T-helper 17 cell (primary cell): ENCODE results near the gene COL26A1. TPM values are rescaled to one million over a fixed set of nuclear protein-coding genes. Genes with fewer than 3 reads are reported as not detected.
"Not testable (repeated sequence)": the region's sequence is repeated elsewhere in the genome, so short reads cannot be mapped to it uniquely, and the experiment has no call there.

Source experiments
- ATAC-seq: fragments of 150-1000 bp; cut with Tn5 transposase; 2 replicates; pipeline ENCODE4 v1.10.0; 2021; ENCODE audit warnings: mild to moderate bottlenecking, moderate library complexity
- DNase-seq, 3 donors: peaks; one replicate each; pipeline versions ENCODE4 v3.0.0 to v3.0.0-alpha.2; 2020 to 2021
- H3K9me3 ChIP-seq: one replicate; pipeline ENCODE4 v1.7.0; 2013; ENCODE audit warnings: low read length, mild to moderate bottlenecking; ENCODE audit not compliant: control insufficient read depth, poor library complexity, severe bottlenecking
- H3K27ac Mint-ChIP-seq: one replicate; pipeline ENCODE4 v1.8.0; 2022; ENCODE audit warnings: mild to moderate bottlenecking, moderate library complexity, mixed read lengths
- H3K27me3 Mint-ChIP-seq: one replicate; pipeline ENCODE4 v1.8.0; 2022; ENCODE audit warnings: mixed read lengths
- H3K36me3 Mint-ChIP-seq: one replicate; pipeline ENCODE4 v1.8.0; 2022; ENCODE audit warnings: low read depth, mixed read lengths
- H3K4me1 Mint-ChIP-seq: one replicate; pipeline ENCODE4 v1.8.0; 2022; ENCODE audit warnings: mild to moderate bottlenecking, mixed read lengths
- H3K4me3 Mint-ChIP-seq: one replicate; pipeline ENCODE4 v1.8.0; 2022; ENCODE audit warnings: mild to moderate bottlenecking, moderate library complexity, mixed read lengths
- total RNA-seq, 4 donors: library from RNA in 2 of 4; stranded (reverse) in 2 of 4; gene quantifications; one replicate each; pipeline ENCODE4 v1.2.3 and lab custom pipeline; 2022 to 2026

COL26A1 gene
- total RNA-seq, 2 donors from 2014 or later: not detected

DNA sequence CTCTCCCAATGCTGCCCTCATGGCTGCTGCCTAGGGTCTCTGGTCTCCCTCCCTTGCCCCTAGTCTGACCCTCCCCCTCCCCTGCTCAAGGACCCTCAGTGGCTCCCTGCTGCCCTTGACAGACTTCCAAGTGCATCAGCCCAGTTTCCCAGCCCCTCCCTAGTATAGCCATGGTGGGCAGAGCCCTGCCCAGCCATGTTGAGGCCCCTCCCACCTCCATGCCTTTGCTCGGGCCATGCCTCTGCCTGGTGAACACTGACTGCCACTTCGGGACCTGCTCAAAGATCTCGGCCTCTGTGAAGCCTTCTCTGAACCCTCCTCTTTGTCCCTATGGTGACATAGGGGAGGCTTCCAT, 193.2 kb downstream of the COL26A1 start:
- Mint-ChIP-seq H3K4me3 (no peak overlapping the region), H3K27me3 (peaks cover 35% of the 10 kb centered on the region), H3K36me3 (peaks cover 2% of the 10 kb centered on the region), H3K4me1 (peaks cover 2% of the 10 kb centered on the region), H3K27ac (no peak overlapping the region)
- no peaks in the 10 kb centered on the region for H3K9me3 ChIP-seq
- DNase-seq: no peak
- ATAC-seq: no peak

DNA sequence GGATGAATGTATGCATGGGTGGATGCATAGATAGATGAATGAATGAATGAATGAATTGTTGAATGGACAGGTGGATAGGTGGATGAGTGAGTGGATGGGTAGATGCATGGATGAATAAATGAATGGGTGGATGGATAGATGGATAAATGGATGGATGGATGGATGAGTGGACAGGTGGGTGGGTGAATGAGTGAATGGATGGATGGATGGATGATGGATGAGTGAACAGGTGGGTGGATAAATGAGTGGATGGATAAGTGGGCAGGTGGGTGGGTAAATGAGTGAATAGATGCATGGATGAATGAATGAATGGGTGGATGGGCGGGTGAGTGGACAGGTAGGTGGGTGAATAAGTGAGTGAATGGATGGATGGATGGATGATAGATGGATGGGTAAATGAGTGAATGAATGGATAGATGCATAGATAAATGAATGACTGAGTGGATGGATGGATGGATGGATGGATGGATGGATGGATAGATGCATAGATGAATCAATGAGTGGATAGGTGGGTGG, 193.8 kb downstream of the COL26A1 start:
- Mint-ChIP-seq H3K27ac (no peak overlapping the region), H3K27me3 (peaks cover 34% of the 10 kb centered on the region), H3K36me3 (peaks cover 2% of the 10 kb centered on the region), H3K4me1 (peaks cover 2% of the 10 kb centered on the region), H3K4me3 (no peak overlapping the region)
- no peak for ATAC-seq
- H3K9me3 ChIP-seq: no peaks in the 10 kb centered on the region
- no peak for DNase-seq

GRCh38 chr7:101557421-101557820, 194.7 kb downstream of the COL26A1 start:
- no peak overlapping the region for H3K27ac Mint-ChIP-seq
- no peak for ATAC-seq
- H3K36me3 Mint-ChIP-seq: peaks cover 2% of the 10 kb centered on the region
- no peaks in the 10 kb centered on the region for H3K9me3 ChIP-seq
- H3K27me3 Mint-ChIP-seq: peaks cover 34% of the 10 kb centered on the region
- H3K4me1 Mint-ChIP-seq: peaks cover 2% of the 10 kb centered on the region
- H3K4me3 Mint-ChIP-seq: no peak overlapping the region
- no peak for DNase-seq

GRCh38 chr7:101557978-101558741, 195.5 kb downstream of the COL26A1 start:
- no peak for DNase-seq
- no peak overlapping the region for H3K27ac Mint-ChIP-seq
- peaks cover 36% of the 10 kb centered on the region for H3K27me3 Mint-ChIP-seq
- peaks cover 2% of the 10 kb centered on the region for H3K36me3 Mint-ChIP-seq
- ATAC-seq: no peak
- peaks cover 2% of the 10 kb centered on the region for H3K4me1 Mint-ChIP-seq
- no peaks in the 10 kb centered on the region for H3K9me3 ChIP-seq
- no peak overlapping the region for H3K4me3 Mint-ChIP-seq

DNA sequence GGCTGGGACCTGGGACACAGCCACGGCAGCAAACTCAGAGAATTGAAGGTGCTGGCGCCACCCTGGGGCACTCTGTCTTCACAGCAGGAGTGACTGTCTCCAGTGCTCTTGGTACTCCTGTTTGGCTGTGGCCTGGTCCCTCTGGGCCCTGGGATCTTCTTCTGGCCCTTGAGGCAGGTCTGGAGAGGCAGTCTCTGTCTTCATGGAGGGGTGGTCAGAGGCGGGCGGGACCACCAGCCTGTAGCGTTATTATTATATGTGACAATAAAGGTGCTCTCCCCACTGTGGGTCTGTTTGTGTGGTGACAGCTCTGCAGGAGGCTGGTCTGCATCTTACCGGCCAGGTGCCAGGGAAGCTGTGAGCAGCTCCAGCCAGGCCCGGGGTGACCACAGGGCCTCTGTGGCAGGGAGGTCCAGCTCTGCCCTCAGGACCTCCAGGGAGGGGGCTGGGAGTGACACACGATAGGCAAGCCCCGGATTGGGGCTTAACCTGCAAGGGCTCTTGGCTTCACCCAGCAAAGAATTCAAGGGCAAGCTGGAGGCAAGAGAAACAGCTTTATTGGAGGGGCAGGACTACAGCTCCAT, 196.2 kb downstream of the COL26A1 start:
- H3K9me3 ChIP-seq: no peaks in the 10 kb centered on the region
- H3K4me3 Mint-ChIP-seq: no peak overlapping the region
- ATAC-seq: no peak
- H3K36me3 Mint-ChIP-seq: no peaks in the 10 kb centered on the region
- peaks cover 2% of the 10 kb centered on the region for H3K4me1 Mint-ChIP-seq
- H3K27ac Mint-ChIP-seq: no peak overlapping the region
- H3K27me3 Mint-ChIP-seq: peaks cover 29% of the 10 kb centered on the region
- no peak for DNase-seq

GRCh38 chr7:101559586-101559985, 196.9 kb downstream of the COL26A1 start:
- no peak overlapping the region for H3K27ac Mint-ChIP-seq
- H3K27me3 Mint-ChIP-seq: peaks cover 28% of the 10 kb centered on the region
- peaks cover 5% of the 10 kb centered on the region for H3K4me1 Mint-ChIP-seq
- no peaks in the 10 kb centered on the region for H3K9me3 ChIP-seq
- ATAC-seq (no peak), DNase-seq (no peak)
- no peak overlapping the region for H3K4me3 Mint-ChIP-seq
- H3K36me3 Mint-ChIP-seq: no peaks in the 10 kb centered on the region

DNA sequence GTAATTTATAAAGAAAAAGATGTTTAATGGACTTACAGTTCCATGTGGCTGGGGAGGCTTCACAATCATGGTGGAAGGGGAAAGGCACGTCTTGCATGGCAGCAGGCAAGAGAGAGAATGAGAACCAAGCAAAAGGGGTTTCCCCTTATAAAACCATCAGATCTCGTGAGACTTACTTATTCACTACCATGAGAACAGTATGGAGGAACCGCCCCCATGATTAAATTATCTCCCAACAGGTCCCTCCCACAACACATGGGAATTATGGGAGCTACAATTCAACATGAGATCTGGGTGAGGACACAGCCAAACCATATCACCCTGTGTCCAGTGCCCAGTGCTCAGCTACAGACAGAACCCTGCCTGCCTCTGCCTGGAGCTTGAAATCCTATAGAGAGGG, 197.3 kb downstream of the COL26A1 start:
- not testable (repeated sequence) for H3K4me3 Mint-ChIP-seq, H3K27ac Mint-ChIP-seq, DNase-seq, H3K36me3 Mint-ChIP-seq, H3K9me3 ChIP-seq, H3K4me1 Mint-ChIP-seq, ATAC-seq
- H3K27me3 Mint-ChIP-seq: peaks cover 28% of the 10 kb centered on the region

- DNase-seq: no peak
- no peak overlapping the region for H3K27ac Mint-ChIP-seq
- peaks cover 3% of the 10 kb centered on the region for H3K4me1 Mint-ChIP-seq
- no peaks in the 10 kb centered on the region for H3K9me3 ChIP-seq
- no peak overlapping the region for H3K4me3 Mint-ChIP-seq
- peaks cover 28% of the 10 kb centered on the region for H3K27me3 Mint-ChIP-seq
- no peak for ATAC-seq
- no peaks in the 10 kb centered on the region for H3K36me3 Mint-ChIP-seq
Measured at GRCh38 chr7:101560856-101561255, 198.2 kb downstream of the COL26A1 start.

DNA sequence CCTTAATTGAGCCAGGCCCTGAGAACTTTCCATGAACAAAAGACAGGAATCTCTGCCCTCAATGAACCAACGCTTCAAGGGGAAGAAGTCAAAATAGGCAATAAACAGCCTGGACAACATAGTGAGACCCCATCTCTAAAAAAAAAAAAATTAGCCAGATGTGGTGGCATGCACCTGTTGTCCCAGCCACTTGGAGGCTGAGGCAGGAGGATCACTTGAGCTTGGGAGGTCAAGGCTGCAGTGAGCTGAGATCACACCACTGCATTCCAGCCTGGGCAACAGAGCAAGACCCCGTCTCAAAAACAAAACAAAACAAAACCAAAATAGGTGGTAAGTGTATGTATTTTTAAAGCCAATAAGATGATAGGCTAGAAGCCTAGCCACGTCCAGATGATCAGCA, 198.6 kb downstream of the COL26A1 start:
- H3K9me3 ChIP-seq, H3K4me3 Mint-ChIP-seq, H3K36me3 Mint-ChIP-seq, H3K27ac Mint-ChIP-seq, ATAC-seq, DNase-seq, H3K4me1 Mint-ChIP-seq: not testable (repeated sequence)
- peaks cover 28% of the 10 kb centered on the region for H3K27me3 Mint-ChIP-seq

DNA sequence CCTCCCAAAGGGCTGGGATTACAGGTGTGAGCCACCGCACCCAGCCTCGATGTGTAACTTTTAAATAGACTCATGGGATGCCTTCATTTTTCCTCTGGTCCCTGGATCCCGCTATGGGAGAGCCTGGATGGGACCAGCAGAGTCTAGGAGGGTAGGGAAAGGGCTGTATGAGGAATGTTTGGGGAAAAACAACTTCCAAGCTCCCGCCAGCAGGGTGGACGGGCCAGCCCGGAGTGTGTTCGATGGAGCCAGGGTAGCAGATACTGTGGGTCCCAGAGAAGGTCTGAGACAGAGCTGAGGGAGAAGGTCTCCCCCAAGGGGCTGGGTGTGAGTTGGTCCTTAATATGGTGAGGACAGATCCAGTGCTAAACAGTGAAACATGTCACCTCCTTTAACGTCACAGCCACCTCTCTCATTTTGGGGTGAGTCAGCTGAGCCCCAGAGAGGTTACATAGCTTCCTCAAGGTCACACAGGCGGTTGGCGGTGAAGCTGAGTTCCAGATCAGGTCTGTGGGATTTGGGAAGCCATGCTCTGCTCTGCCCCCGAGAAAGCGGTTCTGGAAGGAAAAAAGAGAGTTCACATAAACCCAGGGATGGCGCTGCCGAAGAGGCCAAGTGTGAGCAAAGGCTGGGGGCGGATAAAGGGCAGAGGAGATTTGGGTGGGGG, 200.0 kb downstream of the COL26A1 start:
- H3K9me3 ChIP-seq: no peaks in the 10 kb centered on the region
- H3K4me3 Mint-ChIP-seq: no peak overlapping the region
- H3K27ac Mint-ChIP-seq: no peak overlapping the region
- ATAC-seq (no peak), DNase-seq (no peak)
- peaks cover 3% of the 10 kb centered on the region for H3K4me1 Mint-ChIP-seq
- peaks cover 34% of the 10 kb centered on the region for H3K27me3 Mint-ChIP-seq
- H3K36me3 Mint-ChIP-seq: no peaks in the 10 kb centered on the region

DNA sequence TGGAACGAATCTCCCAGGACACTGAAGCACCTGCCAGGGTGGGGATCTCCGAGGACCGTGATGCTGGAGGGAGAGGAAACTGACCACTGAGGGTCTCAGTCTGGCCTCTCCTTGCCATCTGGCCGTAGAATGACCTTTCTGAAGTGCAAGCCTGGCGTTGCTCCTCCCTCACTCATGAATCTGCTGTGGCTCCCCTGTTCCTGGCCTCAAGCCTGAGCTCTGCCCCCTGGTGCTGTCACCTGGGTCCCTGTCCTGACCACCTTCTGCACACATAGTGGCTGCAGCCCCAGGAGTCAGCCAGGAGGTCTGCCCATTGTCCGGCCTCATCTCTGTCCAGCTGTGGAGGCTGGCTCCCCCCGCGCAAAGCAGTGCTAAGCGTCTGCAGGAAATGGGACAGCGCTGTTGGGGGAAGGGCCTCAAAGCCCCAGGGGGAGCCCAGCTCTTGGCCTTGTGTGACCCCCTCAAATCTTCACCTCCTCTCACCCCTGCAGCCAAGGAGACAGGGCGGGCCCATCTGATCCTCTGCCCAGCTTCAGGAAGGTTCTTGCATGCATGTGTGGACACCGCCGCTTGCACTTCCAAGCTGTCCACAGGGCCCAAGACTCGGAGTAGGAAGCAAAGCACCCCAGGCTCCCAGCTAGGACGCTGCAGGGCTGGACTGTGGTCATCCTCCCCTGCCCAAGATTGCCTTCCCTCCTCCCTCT, 200.7 kb downstream of the COL26A1 start:
- no peak overlapping the region for H3K27ac Mint-ChIP-seq
- peaks cover 34% of the 10 kb centered on the region for H3K27me3 Mint-ChIP-seq
- no peak overlapping the region for H3K4me3 Mint-ChIP-seq
- H3K36me3 Mint-ChIP-seq: no peaks in the 10 kb centered on the region
- no peaks in the 10 kb centered on the region for H3K9me3 ChIP-seq
- DNase-seq (no peak), ATAC-seq (no peak)
- peaks cover 3% of the 10 kb centered on the region for H3K4me1 Mint-ChIP-seq

DNA sequence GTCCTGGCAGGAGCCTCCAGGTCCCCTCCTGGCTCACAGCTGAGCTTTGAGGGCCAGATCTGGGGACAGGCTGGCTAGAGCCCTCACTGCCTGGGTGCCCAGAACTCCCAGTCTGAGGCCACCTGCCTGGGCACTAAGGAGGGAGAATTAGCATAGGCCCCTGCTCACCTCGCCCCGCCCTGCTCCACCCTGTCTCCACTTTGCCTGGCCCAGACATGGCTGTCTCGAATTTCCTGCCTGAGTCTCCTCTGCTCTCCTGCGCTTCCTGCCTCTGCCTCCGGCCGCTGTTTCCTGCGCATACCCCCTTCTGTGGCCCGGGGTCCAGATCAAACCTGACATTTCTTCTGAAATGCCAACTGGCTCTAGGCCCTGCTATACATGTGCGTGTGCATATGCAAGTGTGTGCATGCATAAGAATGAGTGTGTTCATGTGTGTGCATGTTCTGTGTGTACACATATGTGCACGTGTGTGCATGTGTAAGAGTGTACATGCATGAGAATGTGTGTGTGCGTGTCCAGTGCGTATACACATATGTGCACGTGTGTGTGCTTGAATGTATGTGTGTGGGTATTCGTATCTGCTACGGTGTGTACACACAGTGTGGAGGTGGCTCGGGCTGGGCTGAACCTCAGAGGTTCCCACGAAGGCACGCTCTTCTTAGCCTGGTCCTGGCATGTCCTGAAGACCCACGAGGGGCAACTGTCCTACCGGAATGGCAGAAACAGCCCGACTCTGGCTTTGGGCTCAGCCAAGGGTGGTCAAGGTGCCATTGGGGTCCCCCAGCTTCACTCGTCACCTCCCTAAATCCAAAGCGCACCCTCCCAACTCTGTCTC, 201.5 kb downstream of the COL26A1 start:
- no peak overlapping the region for H3K27ac Mint-ChIP-seq
- H3K4me3 Mint-ChIP-seq: no peak overlapping the region
- ATAC-seq: no peak

More for the DNA sequence above, 201.5 kb downstream of the COL26A1 start:
- Mint-ChIP-seq H3K36me3 (no peaks in the 10 kb centered on the region), H3K27me3 (peaks cover 30% of the 10 kb centered on the region), H3K4me1 (peaks cover 3% of the 10 kb centered on the region)
- H3K9me3 ChIP-seq: no peaks in the 10 kb centered on the region
- DNase-seq: no peak
